Inferior parietal cortex (tissue), 1 donor: Measurements from ENCODE around the gene CAMK1D.
"Not testable (repeated sequence)": the region's sequence is repeated elsewhere in the genome, so short reads cannot be mapped to it uniquely, and the experiment has no call there.

ENCODE experiments used
- DNase-seq: peaks from one replicate; pipeline ENCODE4 v3.0.0-alpha.2; 2016; ENCODE audit errors: extremely low spot score

The CAMK1D gene

DNA sequence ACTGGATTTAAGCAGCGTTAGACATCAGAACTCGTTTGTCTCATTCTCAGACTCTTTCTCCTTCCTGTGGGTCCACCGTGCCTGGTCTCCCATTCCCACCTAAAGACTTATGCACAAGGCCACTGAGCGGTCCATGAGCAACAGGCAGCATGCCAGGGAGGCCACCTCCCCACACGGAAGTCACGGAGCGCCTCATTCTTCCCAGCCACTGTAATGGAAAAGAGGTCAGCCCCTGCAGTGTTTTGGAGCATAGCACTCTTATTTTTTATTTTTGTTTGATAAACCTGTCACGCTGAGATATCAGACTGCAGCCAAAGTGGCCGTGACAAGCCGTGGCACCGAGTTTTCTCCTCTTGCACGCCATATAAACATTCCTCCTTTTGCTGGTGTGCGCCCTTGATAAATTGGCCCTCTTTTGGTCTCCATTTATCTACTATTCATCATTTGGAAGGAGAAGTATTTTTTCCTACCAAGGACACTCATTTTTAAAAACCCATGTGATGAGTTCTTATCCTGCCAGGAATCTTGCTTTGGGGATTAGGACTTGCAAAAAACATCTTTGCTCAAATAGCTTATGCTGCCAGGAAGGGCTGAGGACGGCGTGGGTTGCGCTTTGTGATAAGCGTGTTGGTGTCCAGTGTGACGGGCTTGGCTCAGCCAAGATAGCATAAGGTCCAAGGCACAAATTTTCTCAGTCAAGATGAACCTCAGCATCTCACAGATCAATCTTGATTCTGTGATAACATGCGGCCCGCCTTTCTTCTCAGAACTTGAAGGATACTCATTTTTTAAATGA is 446.2 kb downstream of the CAMK1D start:
- no peak for DNase-seq

DNA sequence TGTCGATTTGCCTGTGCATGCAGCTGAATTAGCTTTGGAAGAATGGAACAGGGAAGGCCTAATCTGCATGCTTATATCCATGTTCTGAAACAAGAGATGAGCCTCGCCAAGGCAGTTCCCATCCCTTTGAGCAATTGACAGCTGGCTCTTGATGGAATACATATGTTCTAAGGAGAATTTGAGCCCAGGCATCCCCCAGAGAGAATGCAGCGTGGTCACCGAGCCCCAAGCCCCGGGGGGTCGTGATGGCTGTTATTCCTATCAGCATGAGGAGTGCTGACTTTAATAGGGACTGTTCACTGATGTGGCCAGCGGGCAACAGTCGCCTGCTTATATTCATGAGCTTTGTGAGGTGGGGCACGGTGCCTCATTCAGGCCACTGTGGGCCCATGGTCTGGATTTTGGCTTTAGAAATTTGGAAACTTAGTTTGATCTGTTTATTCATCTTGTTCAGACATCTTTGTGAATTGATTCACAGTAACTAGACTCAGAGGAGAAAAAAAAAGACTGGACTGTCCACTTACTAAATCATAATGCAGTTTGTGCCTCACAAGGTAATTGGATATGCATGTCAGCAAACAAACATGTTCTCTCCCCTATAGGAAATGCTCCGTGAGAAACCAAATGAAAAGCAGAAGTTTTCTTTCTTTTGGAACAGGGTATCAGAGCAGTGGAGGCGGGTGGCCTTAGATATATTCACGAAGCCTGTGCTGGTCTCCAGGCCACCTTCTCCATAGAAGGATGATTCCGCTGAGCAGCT is 447.2 kb downstream of the CAMK1D start:
- DNase-seq: no peak

GRCh38 chr10:12797471-12798262 is 448.3 kb downstream of the CAMK1D start:
- DNase-seq: no peak

DNA sequence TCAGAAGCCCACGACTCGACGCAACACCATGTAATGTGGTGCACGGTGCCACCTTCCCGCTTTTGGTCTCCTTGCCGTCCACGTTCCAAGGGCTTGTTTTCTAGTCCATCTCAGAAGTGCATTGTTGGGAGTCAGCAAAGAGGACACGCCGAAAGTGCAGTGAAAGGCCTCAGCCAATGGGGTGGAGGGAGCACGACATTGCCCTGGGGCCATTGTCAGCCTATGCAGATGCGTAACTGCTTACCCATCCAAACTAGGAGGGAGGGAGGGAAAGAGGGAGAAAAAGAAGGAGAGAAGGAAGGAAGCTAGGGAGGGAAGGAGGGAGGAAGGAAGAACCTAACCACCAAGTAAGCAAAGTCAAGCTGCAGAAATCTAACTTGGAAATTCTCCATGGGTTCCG is 449.8 kb downstream of the CAMK1D start:
- DNase-seq: no peak

GRCh38 chr10:12799714-12800113 is 450.4 kb downstream of the CAMK1D start:
- no peak for DNase-seq

DNA sequence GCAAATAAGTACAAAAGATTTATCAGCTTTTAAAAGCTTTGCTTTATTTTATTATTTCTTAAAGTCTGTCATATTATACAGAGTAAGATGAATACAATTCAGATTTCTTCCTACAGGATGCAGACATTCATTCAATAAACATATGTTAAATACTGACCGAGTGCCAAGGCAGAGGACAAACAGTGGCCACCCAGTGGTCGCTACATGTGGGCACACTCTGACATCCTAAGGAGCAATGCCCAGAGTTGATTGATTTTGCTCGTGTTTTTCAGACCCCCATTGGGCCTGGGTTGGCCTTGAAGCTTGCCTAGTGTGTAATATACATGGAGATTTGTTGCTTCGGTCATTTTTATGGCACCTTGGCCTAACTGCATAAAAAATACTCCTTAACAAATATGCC is 451.0 kb downstream of the CAMK1D start:
- no peak for DNase-seq

- DNase-seq: no peak
Measured at GRCh38 chr10:12801214-12802087, 452.1 kb downstream of the CAMK1D start.

- DNase-seq: no peak
Measured at GRCh38 chr10:12803776-12804175, 454.4 kb downstream of the CAMK1D start.

GRCh38 chr10:12806228-12807095 is 457.1 kb downstream of the CAMK1D start:
- DNase-seq: no peak

- DNase-seq: no peak
Measured at GRCh38 chr10:12807096-12807755, 457.9 kb downstream of the CAMK1D start.

DNA sequence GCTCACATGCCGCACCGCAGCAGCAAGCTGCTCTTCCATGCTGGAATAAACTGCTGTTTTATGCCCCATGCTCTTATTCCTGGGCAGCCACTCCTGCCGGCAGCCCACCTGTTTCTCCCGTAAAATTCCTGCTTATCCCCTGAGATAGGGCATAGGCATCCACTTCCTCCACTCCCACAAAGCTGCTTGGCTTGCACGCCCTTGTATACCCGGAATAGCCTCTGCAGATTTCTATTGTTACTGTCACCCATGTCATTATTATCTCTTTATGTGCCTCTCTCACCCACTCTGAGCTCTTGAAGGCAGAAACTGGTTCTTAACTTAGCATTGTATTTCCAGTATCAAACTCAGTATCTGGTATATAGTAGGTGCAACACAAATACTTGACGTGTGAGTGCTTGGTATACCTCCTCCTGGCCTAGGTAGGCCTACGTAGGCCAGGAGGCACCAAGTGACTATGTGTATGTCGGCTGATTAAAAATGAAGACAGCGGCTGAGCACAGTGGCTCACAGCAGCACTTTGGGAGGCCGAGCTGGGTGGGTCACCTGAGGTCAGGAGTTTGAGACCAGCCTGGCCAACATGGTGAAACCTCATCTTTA is 458.8 kb downstream of the CAMK1D start:
- no peak for DNase-seq

- DNase-seq: not testable (repeated sequence)
Measured at GRCh38 chr10:12810046-12810445, 460.7 kb downstream of the CAMK1D start.

- DNase-seq: no peak
Measured at GRCh38 chr10:12811826-12812225, 462.5 kb downstream of the CAMK1D start.

- DNase-seq: no peak
Measured at GRCh38 chr10:12812571-12812970, 463.2 kb downstream of the CAMK1D start.

- no peak for DNase-seq
Measured at GRCh38 chr10:12814166-12814565, 464.8 kb downstream of the CAMK1D start.

DNA sequence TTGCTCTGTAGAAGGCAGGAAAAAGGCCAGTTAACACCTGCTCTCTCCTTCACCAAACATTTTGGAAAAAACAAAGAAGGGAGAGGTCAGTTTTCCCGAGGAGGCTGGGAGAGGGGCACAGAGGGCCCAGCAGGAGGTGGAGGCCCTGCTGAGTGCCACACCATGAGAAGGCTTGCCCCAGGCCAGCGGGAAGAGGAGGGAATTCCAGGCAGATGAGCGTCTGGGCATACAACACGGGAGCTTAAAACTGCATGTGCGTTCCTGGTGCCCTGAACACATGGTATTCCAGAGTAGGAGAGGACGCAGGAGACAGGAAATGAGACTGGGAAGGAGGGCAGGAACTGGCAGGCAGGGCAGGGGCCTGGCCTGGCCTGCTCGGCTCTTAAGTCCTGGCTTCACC is 469.7 kb downstream of the CAMK1D start:
- no peak for DNase-seq

DNA sequence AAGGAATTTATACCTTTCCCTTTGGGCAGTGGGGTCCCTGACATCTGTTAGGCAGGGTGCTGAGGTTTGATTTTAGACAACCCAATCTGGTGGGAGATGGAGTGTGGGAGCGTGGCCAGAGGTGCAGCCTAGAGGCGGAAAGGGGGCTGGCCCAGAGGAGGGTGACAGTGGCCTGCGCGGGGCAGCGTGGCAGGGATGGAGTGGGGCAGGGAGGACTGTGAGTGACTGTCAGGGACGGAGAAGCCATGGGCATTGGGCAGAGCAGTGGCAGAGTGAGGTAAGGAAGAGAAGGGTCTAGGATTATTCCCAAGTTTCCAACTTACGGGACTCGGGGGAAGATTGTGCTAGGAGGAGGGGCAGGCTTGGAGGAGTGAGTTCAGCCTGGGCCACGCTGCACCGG is 470.3 kb downstream of the CAMK1D start:
- no peak for DNase-seq

GRCh38 chr10:12822126-12822892 is 473.0 kb downstream of the CAMK1D start:
- DNase-seq: no peak

GRCh38 chr10:12822893-12823170 is 473.5 kb downstream of the CAMK1D start:
- no peak for DNase-seq
